A549 treated with AZD2906 at 1 μM for 4 hours (cell line): ENCODE measurements around the gene ALDH3A1. TPM values are rescaled to one million over a fixed set of nuclear protein-coding genes. Genes with fewer than 3 reads are reported as not detected.

Experiments
- total RNA-seq: library from RNA; stranded (reverse); fragments of 200-300 nt; extraction: Qiagen RNA extraction; gene quantifications from 5 replicates; pipeline ENCODE4 v1.2.3, GENCODE V29; 2022

ALDH3A1 gene
- total RNA-seq, result 780 to 1,158 TPM (median 793 TPM) in 5 replicates

DNA sequence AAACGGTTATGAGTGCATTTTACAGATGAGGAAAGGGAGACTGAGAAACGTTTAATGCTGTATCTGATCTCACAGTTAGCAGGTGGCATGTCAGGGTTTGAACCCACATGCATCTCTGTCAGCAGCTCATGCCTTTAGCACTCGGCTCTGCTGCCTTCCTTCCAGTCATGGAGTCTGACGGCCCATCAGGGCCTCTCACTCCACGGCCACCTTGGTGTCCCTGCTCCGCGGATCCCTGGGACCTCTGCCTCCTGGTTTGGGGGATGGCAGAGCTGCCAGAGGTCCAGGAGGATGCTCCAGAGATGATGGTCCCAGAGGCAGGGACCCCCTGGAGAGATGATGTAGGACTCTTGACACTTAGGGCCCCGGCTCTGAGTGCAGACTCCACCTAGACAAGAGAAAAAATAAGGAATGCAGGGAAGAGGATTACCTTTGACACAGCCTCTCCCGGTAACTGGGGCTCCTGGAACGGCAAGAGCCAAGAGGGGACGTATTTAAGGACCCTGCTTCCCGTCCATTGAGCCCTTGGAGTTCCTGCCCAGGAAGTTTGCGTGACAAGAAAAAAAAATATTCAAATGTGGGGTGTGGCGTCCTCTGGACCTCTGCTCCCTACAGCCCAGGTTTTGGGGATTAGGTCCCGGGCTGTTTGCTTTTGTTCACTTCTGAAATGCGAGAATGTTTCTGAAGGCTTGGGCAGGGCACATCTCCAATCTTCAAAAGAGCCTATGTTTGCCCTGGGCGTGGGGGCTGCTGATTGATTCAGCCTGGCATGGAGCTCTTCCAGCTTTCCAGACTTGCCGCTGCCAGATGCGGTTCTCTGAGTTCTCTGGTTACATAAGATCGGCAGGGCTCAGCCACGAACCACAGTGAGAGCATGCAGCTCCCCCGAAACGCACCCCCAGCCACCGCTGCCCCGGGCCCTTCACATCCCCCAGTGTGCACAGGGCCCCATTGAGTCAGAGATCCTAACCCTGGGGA, at the start of gene ALDH3A1:
ALDH3A1 (minus strand) TSS at position 470 of the 978 bp plus-strand sequence. CDS start 3,169 bp downstream, outside the sequence.

DNA sequence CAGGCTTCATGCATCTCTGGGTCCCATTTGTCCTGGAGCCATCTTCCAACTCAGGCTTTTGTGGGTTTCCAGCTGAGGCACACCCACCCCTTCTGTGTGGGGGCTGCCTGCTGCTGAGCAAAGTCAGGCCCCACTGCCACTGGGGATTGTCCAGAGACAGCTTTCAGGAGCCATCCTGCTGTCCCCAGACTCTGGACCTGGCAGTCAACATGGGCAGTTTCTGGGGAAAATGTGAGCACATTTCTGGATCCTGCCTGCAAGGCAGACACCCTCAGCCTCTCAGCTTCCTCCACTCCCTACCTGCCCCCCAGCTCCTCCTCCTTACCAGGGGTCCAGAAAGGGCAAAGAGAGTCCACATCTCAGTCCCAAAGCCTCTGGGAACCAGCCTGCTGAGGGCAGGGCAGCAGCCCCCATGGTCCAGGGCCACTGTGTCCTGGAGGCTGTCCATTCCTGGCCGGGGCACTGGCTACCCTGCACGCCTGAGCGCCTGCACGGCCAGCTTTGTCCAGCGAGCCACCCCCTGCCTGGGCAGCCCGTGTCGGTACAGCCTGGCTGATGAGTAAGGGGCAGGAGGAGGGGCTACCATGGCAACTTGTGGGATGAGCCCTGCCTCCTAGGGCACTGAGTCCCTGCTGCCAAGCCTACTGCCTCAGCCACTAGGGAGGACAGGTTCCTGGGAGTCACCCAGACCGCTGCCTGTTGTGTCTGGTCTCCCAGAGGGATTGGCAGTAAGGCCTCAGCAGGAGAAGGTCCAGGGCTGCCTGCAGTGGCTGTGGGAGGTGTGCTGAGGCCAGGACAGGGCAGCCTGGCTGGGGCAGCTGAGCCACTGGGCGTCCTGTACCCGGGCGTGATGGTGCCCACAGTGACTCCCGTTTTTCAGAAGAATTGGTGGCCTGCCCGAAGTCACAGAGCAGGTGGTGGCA, 31.7 kb downstream of the ALDH3A1 start, which contains the start of gene SLC47A2:
SLC47A2 (minus strand) TSS at position 477 of the 923 bp plus-strand sequence; CDS start at position 448, 29 bp downstream.

Other genes starting within 250 kb of the ALDH3A1 start
- gene SLC47A1, start 214.4 kb downstream of the ALDH3A1 start, total RNA-seq, result 19.8 to 21.4 TPM (median 20.5 TPM) in 5 replicates
- gene ALDH3A2, start 99.5 kb downstream of the ALDH3A1 start, total RNA-seq, result 148 to 171 TPM (median 159 TPM) in 5 replicates
- gene SLC47A2, start 31.7 kb downstream of the ALDH3A1 start, total RNA-seq, result 0.03 to 0.11 TPM (median 0.07 TPM) in 4 of 5 replicates, not detected in the other
- gene ULK2, start 119.6 kb upstream of the ALDH3A1 start, total RNA-seq, result 12.7 to 18.8 TPM (median 16.6 TPM) in 5 replicates
- gene AKAP10, start 229.5 kb upstream of the ALDH3A1 start, total RNA-seq, result 21.0 to 25.0 TPM (median 24.4 TPM) in 5 replicates